HFFc6 (cell line): Measurements from ENCODE around the gene TAGAP. TPM values are rescaled to one million over a fixed set of nuclear protein-coding genes. Genes with fewer than 3 reads are reported as not detected.

Experiments
- DNase-seq: peaks from one replicate; pipeline ENCODE4 v3.0.0-alpha.2; 2018
- H3K27ac Mint-ChIP-seq: 2 replicates; pipeline ENCODE4 v1.8.0; 2020; ENCODE audit warnings: mild to moderate bottlenecking, mixed read lengths
- H3K27me3 Mint-ChIP-seq: 2 replicates; pipeline ENCODE4 v1.8.0; 2021; ENCODE audit warnings: mild to moderate bottlenecking, moderate library complexity, mixed read lengths; ENCODE audit not compliant: insufficient read depth
- H3K36me3 Mint-ChIP-seq: 2 replicates; pipeline ENCODE4 v1.8.0; 2021; ENCODE audit warnings: low read depth, mixed read lengths
- H3K4me1 Mint-ChIP-seq: 2 replicates; pipeline ENCODE4 v1.8.0; 2020; ENCODE audit warnings: low read depth, mixed read lengths
- H3K4me3 Mint-ChIP-seq: 2 replicates; pipeline ENCODE4 v1.8.0; 2020; ENCODE audit warnings: mild to moderate bottlenecking, moderate library complexity, mixed read lengths
- H3K9me3 Mint-ChIP-seq: 2 replicates; pipeline ENCODE4 v1.8.0; 2020; ENCODE audit warnings: mild to moderate bottlenecking, mixed read lengths
- total RNA-seq, 6 experiments: library from RNA; stranded (reverse); fragmentation: NEBNext Ultra II Directional; extraction: Animal tissue kit (Norgen Biotek cat#: 25700); gene quantifications; 2 replicates in 1 of 6; 3 replicates in 5 of 6; pipeline ENCODE4 v1.2.3, GENCODE V29; 2021
- TF ChIP-seq, protein P1 (sequence below): fragments of 200-600 bp; sonication (generic); IDR thresholded peaks from 2 replicates; pipeline ENCODE4 v1.5.0; 2021; ENCODE audit warnings: antibody characterized with exemption, mild to moderate bottlenecking

TAGAP gene
- total RNA-seq, 6 experiments from 2014 or later: not detected

DNA sequence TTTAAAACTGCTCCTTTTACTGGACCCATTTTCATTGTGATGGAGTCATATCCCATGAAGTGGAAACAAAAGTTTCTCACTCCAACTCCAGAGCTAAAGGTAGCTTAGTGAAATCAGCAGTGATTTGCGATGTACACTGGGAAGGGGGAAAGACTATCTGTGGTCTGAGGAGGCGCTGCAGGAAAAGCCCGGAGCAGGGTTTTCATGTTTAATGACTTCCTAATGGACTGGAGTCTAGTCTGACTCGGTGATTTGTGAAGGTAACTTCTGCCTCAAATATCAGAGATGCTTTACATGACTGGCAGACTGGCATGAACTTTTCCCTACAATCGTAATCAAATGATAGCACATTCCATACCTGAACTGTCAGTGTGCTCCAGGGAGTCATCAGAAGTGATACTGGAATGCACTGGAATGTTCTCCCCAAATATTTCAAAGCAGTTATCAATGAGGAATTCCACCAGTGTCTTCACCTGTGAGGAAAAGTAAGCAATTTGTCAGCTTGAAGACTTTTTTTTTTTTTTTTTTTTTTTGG, 7.0 kb downstream of the TAGAP start:
- H3K4me3 Mint-ChIP-seq: no peak overlapping the region
- H3K4me1 Mint-ChIP-seq: peaks cover 18% of the 10 kb centered on the region
- TF ChIP-seq, protein P1, sequence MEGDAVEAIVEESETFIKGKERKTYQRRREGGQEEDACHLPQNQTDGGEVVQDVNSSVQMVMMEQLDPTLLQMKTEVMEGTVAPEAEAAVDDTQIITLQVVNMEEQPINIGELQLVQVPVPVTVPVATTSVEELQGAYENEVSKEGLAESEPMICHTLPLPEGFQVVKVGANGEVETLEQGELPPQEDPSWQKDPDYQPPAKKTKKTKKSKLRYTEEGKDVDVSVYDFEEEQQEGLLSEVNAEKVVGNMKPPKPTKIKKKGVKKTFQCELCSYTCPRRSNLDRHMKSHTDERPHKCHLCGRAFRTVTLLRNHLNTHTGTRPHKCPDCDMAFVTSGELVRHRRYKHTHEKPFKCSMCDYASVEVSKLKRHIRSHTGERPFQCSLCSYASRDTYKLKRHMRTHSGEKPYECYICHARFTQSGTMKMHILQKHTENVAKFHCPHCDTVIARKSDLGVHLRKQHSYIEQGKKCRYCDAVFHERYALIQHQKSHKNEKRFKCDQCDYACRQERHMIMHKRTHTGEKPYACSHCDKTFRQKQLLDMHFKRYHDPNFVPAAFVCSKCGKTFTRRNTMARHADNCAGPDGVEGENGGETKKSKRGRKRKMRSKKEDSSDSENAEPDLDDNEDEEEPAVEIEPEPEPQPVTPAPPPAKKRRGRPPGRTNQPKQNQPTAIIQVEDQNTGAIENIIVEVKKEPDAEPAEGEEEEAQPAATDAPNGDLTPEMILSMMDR: no peak
- H3K27ac Mint-ChIP-seq: no peak overlapping the region
- DNase-seq: no peak
- H3K9me3 Mint-ChIP-seq: no peaks in the 10 kb centered on the region
- H3K27me3 Mint-ChIP-seq: peaks cover 40% of the 10 kb centered on the region
- H3K36me3 Mint-ChIP-seq: no peaks in the 10 kb centered on the region

DNA sequence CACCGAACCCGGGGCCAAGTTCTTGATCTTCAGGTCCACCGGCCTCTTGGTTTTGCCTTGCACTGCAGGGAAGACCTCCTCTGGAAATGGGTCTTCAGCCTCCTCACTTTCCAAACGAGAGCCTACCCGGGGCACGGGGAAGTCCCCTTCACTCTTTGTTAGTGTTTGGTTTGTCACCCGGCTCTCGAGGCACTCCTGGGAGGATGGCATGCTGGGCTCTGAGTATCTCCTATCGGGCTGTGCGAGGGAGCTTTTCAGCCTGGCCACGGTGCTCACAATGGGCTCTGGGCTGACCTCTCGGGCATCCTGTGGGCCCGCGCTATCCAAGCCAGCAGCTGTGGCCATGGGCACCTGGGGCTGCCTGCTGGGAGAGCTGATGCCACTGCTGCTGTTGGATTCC, 8.1 kb downstream of the TAGAP start:
- Mint-ChIP-seq H3K4me1 (peaks cover 12% of the 10 kb centered on the region), H3K4me3 (no peak overlapping the region), H3K27ac (no peak overlapping the region), H3K36me3 (no peaks in the 10 kb centered on the region), H3K9me3 (no peaks in the 10 kb centered on the region), H3K27me3 (peaks cover 43% of the 10 kb centered on the region)
- no peak for DNase-seq
- TF ChIP-seq, protein P1: no peak

DNA sequence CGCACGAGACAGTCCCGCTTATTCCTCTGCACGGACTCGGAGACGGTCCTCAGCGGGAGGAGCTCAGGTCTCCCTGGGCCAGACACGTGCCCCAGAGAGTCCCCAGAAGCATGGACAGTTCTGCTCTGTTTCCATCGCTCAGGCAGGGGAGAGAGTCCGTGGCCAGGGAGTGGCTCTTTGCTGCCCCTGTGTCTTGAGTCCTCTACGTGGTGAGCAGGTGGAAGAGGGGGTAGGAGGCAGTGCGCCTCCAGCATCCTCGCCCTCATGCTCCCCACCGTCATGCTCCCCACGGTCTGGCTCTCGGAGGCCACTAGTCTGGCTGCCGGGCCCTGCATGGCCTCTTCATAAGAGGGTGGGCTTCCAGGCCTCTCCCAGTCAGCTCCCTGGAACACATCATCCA, 8.9 kb downstream of the TAGAP start:
- Mint-ChIP-seq H3K36me3 (no peaks in the 10 kb centered on the region), H3K27ac (no peak overlapping the region), H3K27me3 (peaks cover 38% of the 10 kb centered on the region), H3K9me3 (no peaks in the 10 kb centered on the region), H3K4me3 (no peak overlapping the region), H3K4me1 (peaks cover 12% of the 10 kb centered on the region)
- no peak for DNase-seq
- TF ChIP-seq, protein P1: no peak

DNA sequence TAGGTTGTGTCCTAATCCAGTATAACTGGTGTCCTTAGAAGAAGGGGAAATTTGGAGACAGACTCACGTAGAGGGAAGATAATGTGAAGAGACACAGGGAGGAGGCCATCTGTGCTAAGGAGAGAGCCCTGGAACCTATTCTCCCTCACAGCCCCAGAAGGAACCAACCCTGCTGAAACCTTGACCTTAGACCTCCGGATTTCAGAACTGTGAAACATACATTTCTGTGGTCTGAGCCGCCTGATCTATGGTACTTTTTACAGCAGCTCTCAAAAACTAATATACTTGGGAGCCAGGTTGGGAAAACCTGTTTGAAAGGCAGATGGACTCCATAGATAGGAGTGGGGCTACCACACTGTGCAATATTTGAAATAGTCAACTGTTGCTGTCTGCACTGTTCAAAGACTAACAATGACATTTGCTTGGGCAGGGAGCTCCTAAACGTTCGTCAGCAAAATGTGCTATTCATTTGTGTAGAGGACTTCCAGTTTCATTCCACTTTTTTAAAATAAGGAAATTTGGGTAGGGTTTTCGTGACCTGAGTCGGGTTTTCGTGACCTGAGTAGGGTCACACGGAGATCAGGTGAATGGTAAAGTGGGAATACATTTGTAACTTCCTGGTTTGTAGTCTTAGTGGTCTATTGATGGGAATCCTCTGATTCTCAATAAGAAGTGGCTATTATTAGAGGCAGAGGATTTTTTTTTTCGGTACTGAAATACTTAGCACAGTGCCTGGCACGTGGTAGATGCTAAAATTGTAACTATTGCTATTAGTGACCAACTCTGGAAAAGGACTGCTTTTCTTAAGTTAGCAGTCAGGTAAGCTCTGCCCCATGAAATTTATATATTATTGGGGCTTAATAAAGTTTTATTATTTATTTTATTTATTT, 11.4 kb downstream of the TAGAP start:
- Mint-ChIP-seq H3K4me1 (no peaks in the 10 kb centered on the region; the same call in 1 of the 2 replicates), H3K9me3 (no peaks in the 10 kb centered on the region), H3K36me3 (no peaks in the 10 kb centered on the region), H3K27me3 (peaks cover 26% of the 10 kb centered on the region), H3K4me3 (no peak overlapping the region), H3K27ac (no peak overlapping the region)
- DNase-seq: no peak
- TF ChIP-seq, protein P1: no peak

GRCh38 chr6:159031846-159032245, 12.9 kb downstream of the TAGAP start:
- Mint-ChIP-seq H3K27ac (no peak overlapping the region), H3K27me3 (peaks cover 13% of the 10 kb centered on the region), H3K4me3 (no peak overlapping the region)

More at GRCh38 chr6:159031846-159032245, 12.9 kb downstream of the TAGAP start:
- no peak for DNase-seq
- H3K9me3 Mint-ChIP-seq: no peaks in the 10 kb centered on the region
- no peaks in the 10 kb centered on the region for H3K36me3 Mint-ChIP-seq
- H3K4me1 Mint-ChIP-seq: no peaks in the 10 kb centered on the region
- TF ChIP-seq, protein P1: no peak
